T-helper 2 cell treated with Interferon-gamma antibody and Interleukin-4, amounts not matched to agents 100 ng/mL and 5 ng/mL, for 36 hours (primary cell): ENCODE data around the gene PCBP3. TPM values are rescaled to one million over a fixed set of nuclear protein-coding genes. Genes with fewer than 3 reads are reported as not detected.

Source experiments
- intact Hi-C: fragments of 100-400 bp; cut with micrococcal nuclease; formaldehyde crosslinking; loops from one replicate; pipeline ENCODE4 v1.15.1; 2023
- total RNA-seq: library from RNA; stranded (reverse); gene quantifications from 2 replicates; pipeline ENCODE4 v1.2.3, GENCODE V29; 2022

The PCBP3 gene
- total RNA-seq, 1 donor from 2014 or later, result 5.1 TPM

GRCh38 chr21:45855248-45855811 lies 211.8 kb downstream of the PCBP3 start:
- intact Hi-C loops, result no loop called here

- intact Hi-C loops, result no loop called here
Observed at GRCh38 chr21:45856442-45856841, 212.9 kb downstream of the PCBP3 start.

GRCh38 chr21:45856906-45857305 lies 213.4 kb downstream of the PCBP3 start:
- intact Hi-C loops, result no loop called here

- intact Hi-C loops, result no loop called here
Observed at GRCh38 chr21:45857761-45858160, 214.2 kb downstream of the PCBP3 start.

- intact Hi-C loops, result no loop called here
Observed at GRCh38 chr21:45858180-45858579, 214.7 kb downstream of the PCBP3 start.

GRCh38 chr21:45859041-45859761 lies 215.7 kb downstream of the PCBP3 start:
- intact Hi-C loops, result no loop called here

GRCh38 chr21:45859762-45860357 lies 216.3 kb downstream of the PCBP3 start:
- intact Hi-C loops, result no loop called here

- intact Hi-C loops, result no loop called here
Observed at GRCh38 chr21:45860493-45861155, 217.1 kb downstream of the PCBP3 start.

GRCh38 chr21:45861156-45861870 lies 217.8 kb downstream of the PCBP3 start:
- intact Hi-C loops, result no loop called here

GRCh38 chr21:45862543-45863207 lies 219.2 kb downstream of the PCBP3 start:
- intact Hi-C loops, result no loop called here

- intact Hi-C loops, result no loop called here
Observed at GRCh38 chr21:45863267-45863666, 219.7 kb downstream of the PCBP3 start.

GRCh38 chr21:45863751-45864150 lies 220.2 kb downstream of the PCBP3 start:
- intact Hi-C loops, result no loop called here

GRCh38 chr21:45864436-45864835 lies 220.9 kb downstream of the PCBP3 start:
- intact Hi-C loops, result no loop called here

- intact Hi-C loops, result no loop called here
Observed at GRCh38 chr21:45865106-45865835, 221.7 kb downstream of the PCBP3 start.

- intact Hi-C loops, result no loop called here
Observed at GRCh38 chr21:45866551-45866950, 223.0 kb downstream of the PCBP3 start.

GRCh38 chr21:45867041-45867666 lies 223.6 kb downstream of the PCBP3 start:
- intact Hi-C loops, result no loop called here

GRCh38 chr21:45867671-45868081 lies 224.2 kb downstream of the PCBP3 start:
- intact Hi-C loops, result no loop called here

- intact Hi-C loops, result no loop called here
Observed at GRCh38 chr21:45868086-45868485, 224.6 kb downstream of the PCBP3 start.

GRCh38 chr21:45868488-45868887 lies 225.0 kb downstream of the PCBP3 start:
- intact Hi-C loops, result no loop called here
